G401.6 (cell line): ENCODE measurements around the gene GBX2.

Experiments used
- FAIRE-seq: peaks from 2 replicates; lab custom pipeline; 2012; peaks lifted over from hg19 to GRCh38; lab: Jason Lieb, UNC

GBX2 gene

DNA sequence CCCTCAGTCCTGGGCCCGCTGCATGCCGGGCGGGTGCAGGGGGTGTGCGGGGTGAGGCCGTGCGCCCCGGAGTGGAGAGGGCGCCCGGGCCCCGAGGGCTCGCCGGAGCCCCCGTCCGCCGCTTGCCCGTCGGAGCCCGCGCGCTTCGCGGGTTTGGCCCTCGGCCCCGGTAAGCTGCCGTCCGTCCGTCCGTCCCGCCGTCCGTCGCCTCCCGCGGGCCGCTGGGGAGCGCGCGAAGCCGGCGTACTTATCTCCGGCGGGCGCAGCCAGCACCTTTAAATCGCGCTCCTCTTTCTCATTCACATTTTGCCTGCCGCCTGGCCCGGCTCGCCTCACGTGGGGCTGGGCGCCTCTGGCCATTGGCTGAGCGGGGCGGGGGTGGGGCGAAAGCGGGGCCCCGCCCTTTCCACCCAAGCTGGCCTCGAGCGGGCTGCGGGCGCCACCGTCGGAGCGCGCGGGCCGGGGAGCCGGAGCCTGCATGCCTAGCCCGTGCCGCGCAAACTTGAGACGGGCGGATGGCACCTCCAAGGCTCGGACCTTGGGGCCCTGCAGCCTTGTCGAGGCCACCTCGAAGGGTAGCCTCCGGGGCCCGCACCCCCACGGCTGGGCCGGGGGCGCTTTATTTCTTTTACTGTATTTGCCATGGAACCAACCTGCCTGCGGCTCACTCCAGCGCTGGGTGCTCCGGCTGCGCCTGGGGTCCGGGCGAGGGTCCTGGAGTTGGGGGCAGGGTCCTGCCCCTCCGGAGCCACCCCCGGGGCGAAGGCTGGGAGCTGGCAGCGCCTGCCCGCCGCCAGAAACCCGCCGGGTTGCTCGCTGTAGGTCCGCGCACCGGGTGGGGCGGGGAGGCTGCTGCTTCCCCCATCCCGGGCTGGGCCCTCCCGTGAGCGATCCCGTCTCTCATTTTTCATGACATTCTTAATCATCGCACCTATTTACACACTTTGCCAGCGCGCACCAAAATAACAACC lies at the start of gene GBX2:
GBX2 (minus strand) TSS at position 277 of the 971 bp plus-strand sequence. CDS start 415 bp downstream, outside the sequence.
- FAIRE-seq, result no peak

DNA sequence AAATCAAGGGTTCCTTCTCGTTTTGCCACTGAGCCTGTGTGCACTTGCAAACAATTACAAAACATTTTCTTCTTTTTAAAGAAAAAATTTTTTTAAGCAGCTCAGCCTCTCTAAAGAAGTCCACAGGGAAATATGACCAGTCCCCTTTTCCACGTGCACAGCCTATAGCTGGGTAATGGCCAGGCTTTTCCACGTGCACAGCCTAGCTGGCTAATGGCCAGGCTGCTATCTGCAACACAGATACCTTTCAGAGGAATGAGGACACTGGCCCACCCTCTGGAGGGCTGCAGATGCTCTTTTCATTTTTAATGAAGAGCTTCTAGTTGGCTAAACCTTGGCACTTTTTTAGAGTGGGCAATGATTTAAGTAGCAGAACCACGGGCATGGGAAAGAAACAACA lies 49.7 kb upstream of the GBX2 start:
- no peak for FAIRE-seq

DNA sequence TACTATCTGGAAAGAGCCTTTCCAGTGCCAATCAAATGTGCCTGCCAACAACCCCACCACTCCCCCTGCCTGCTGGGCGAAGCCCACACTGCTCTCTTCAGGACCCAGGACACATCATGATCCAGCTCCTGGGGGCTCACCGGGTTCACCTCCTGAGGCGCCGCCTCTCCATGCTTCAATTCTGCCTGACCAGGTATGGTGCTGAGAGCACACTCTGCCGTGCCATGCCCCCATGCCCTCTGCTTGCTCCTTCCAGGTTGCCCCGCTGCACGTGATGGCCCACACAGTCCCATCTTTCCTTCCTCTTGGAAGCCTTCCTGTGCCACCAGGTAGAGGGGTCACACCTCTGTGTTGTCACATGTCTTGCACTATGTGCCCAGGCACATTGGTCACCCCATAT lies 48.5 kb upstream of the GBX2 start:
- no peak for FAIRE-seq

DNA sequence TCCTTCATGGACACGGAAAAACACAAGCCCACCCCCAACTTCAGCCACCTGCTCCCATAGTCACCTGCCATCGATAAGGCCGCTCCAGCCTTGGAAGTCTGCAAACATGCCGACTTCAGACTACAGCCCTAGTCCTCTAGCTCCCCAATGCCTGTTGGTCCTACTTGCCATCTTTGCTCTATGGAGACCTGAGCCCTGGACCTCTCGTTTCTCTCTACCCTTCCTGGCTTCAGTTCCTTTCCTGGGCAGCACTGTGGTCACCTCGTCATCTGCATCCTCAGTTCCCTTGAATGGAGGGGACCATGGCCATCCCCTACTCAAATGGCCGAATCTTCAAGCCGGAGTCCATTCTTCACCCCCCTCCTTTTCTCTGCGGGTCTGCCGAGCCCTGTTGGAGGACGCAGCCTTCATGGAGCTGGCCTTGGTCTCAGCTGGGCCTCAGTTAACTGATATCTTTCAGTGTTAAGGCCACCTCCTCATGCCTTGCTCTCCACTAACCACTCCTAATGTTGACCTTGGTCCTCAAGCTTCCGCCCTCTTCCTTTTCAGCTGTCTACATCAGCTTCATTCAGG lies 47.7 kb upstream of the GBX2 start:
- FAIRE-seq, result no peak

DNA sequence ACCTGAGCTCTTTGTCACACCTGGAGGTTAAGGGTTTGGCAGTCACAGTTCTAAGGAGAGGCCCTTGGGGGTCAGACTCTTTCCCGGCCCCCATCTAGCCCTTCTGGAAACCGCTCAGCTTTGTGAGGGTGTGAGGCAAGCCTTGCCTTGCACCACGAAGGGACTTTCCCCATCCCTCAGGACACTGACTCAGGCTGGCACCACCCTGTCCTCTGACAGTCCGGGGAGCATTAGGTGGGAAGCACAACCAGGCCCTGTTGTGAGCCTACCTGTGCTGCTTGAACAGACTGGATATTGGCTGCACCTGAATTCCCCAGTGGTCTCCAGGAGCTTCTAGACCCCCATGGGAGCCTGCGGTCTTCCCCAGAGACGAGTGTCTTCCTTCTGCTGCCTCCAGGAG lies 47.0 kb upstream of the GBX2 start:
- FAIRE-seq, result no peak

DNA sequence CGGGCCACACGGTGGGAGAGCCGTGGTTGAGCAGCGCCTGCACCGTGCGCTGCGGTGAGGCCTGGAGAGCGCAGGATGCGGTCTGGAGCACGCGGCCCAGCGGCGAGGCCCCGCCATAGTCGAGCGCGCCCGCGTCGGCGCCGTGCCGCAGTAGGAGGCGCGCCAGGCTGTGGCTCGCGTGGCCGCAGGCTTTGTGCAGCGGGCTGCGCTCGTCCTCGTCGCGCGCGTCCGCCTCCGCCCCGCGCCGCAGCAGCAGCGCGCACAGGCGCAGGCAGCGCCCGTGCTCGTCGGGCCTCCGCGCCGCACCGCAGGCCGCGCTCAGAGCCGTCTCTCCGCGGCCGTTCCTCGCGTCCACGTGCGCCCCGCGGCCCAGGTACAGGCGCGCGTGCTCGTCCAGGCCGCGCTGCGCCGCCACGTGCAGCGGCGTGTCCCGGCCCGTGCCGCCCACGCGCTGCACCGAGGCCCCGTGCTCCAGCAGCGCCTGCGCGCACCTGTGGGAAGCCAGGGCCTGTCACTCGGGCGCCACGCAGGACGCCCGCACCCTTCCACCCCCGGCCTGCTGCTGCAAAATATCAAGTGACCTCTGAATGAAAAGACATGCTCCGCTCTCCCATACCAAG lies 46.3 kb upstream of the GBX2 start:
- no peak for FAIRE-seq

DNA sequence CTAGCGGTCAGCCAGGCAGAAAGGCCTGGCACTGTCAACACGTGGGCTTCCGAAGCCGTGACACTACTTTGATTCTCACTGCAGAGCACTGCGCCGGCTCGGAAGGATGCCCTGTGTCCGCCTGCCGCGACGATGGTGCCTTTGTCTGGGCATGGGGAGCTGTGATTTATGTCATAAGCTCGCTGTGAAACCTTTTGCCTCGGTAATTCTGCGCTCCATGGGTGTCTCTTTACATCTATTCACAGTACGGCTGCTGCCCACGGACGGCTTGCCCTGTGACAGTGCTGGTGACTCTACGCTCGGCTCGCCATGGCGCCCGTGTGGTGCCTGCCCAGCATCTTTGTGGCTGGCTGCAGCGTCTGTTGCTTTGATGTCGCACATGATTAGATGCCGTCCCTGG lies 43.1 kb upstream of the GBX2 start:
- no peak for FAIRE-seq

DNA sequence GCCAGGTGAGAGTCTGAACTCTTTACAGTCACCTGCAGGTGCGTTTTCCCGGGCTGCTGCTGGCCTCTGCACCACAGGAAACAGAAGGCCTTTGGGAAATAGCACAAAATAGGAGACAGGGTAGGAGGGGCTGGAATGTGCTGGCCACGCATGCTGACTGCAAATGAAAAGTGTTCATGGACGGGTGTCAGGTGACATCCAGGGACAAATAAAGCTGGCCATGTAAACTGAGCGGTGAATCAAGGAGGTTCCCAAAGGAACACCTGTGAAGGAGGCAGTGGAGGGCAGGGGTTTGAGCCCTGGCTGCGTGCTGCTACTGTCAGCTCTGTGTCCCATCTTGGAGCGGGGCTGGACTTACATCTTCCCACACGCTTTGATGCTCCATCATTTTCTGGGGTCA lies 42.4 kb upstream of the GBX2 start:
- no peak for FAIRE-seq

DNA sequence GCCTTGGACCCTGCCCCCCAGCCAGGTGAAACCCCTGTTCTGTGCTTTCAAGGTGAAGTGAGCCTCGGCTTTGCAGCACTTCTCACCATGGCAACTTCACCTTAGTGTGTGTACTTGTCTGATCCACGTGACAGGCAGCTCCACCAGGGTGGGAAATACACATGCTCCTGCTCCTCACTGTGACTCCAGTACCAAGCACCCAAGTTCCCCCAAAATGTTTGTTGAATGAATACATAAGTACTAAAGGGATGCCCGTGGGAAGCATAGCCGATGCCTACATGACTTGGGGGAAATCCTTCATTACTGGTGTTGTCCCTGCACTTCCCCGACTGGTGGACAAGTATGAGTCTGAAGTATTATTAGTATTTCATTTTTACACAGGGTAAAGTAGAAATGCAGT lies 41.8 kb upstream of the GBX2 start:
- FAIRE-seq, result no peak

DNA sequence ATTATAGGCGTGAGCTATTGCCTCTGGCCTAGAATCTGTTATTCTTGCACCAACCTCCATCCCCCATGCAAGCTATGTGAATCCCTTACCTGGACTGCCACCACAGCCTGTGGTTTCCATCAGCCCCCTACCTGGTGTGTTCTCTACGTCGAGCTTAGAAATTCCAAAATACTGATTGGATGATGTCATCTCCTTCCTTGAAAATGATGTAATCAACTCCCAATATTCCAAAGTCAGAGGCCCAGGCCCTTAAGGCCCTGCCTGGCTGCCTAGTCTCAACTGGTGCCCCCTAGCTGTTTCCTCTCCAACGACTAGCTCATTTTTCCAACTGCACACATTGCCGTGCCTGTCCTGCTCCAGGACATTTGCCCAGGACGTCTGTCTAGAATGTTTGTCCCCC lies 41.3 kb upstream of the GBX2 start:
- no peak for FAIRE-seq

DNA sequence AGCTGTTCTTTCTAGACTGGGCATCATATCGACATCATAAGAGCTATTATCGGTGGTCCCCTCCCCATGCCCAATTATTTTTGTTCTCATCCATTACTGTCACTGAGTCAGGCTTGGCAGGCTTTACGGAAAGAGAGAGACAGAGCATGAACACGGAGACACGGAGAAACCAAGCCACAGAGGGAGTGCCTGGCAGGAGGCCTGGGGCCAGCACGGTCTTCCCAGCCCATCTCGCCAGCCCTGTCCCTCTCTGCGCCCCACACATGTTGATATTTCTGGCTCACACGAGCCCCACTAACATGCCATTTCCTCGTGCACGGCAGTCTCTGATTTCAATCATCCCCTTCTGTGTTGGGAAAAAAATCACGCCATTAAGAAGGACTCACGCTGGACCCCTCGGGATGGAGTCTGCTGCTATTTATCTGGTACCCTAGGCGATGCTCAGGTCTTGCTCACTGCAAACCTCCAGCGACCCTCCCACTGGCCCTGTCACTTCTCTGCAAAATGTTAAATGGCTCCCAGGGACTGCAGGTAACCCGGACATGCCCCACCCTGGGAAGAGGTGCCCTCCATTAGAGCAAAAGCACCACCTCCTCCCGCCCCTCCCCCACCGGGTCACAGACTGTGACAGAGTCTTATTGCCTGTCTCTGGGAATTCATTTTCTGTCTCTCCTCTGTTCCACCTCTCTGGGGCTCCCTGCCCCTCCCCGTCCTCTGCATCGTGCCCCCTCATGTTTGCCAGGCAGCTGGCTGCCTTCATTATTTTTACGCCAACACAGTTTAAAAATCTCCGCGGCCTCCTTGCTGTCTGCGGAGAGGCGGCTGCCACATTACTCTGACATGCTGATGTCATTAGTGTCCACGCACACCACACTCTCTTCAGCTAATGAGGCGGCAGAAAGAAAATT lies 40.1 kb upstream of the GBX2 start:
- FAIRE-seq, result no peak

DNA sequence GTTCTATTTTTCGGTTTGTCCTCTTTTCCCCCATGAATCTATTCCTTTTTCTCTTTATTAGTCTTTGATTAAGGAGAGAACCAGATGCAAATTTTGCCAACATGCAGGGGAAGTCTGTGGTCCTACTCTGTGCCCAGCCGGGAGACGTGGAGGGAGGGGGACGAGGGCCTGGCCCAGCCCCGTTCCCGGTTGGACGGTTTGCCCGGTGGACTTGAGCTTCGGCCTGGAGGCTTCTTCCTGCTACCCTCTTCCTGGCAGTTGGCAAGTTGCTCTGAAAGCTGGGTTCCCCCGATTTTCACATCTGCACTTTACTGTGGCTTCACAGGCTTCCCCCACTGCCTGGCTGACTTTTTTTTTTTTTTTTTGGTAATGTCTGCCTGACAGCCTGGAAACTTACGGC lies 39.3 kb upstream of the GBX2 start:
- FAIRE-seq, result no peak

DNA sequence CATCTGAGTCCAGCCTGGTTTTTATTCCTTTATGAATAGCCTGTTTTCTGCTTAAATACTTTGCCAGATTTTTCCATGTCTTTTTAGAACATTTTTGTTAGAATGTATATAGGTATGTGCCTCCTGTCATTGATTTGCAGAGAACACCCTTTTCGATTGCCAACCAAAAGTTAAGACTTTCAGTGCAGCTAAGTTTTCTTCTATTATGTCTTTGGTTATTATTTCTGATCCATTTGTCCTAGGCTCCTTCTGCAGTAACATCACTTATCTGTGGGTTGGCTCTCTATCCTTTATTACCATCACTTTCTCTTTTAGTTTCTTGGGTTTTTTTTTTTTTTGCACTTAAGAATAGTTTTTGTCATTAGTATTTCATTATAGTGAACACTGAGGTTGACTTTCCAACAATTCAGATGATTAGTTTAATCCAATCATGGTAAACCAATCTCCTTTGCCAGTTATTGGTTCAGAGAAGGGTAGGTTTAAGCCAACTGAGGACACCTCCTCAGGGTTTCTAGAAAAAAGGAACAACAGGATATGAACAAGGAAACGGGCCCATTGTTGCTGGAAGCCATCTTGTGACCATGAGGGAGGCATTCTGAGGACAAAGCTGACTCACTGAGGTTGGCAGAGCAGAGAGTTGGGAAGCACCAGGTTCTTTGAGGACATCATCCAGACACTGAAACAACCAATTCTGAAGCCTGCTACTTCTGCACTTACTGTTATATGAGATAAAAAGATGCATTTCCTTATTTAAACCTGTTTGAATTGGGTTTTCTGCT lies 37.9 kb upstream of the GBX2 start:
- no peak for FAIRE-seq

DNA sequence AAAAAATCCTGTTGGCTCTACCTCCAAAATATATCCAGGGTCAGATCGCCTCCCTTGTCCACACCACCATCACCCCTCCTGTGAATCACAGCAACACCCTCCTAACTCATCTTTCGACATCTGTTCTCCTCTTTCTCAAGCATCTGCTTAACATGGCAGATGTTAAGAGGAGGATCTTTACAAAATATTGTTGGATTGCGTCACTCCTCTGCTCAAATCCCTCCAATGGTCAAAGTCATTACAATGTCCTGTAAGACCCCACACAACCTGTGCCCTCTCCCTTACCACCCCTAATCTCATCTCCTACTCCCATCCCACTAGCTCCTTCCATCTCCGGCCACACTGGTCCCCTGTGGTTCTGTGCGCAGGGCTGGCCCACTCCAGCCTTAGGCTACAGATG lies 36.8 kb upstream of the GBX2 start:
- FAIRE-seq, result no peak

DNA sequence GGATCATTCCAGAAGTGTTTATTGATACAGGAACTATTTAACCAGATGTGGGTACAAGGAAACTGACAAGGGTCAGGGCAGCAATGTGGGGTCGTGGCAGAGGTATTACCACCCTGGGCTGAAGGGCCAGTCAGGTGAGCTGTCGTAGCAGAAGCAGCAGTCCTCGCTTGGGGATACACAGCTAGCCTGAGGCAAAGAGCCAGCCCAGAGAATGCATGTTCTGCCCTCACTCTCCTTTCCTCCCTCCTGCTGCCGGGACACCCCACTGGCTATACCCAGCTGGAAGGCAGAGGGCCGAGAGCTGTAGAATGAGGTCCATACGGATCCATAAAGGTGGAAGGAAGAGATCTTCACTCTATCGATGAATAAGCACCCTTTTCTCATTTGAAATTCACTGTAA lies 32.2 kb upstream of the GBX2 start:
- FAIRE-seq, result no peak

DNA sequence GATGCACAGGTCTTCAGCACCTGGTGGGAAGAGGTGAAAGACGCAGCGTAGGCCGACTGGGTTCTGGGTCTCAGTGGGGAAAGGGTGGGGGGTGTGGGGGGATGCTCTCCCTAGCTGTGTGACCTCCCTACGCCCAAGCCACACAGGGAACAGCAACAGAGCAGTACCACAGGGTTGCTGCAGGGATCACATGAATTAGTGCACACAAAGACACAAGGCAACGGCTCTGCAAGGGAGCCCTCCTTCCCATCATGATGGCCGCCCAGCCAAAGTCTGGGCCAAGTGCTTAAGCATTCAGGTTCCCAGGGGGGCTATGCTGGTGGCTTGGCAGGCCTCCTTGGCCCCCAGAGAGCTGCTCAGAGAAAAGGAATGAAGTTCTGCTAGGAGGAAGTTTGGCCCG lies 28.2 kb upstream of the GBX2 start:
- FAIRE-seq, result no peak

DNA sequence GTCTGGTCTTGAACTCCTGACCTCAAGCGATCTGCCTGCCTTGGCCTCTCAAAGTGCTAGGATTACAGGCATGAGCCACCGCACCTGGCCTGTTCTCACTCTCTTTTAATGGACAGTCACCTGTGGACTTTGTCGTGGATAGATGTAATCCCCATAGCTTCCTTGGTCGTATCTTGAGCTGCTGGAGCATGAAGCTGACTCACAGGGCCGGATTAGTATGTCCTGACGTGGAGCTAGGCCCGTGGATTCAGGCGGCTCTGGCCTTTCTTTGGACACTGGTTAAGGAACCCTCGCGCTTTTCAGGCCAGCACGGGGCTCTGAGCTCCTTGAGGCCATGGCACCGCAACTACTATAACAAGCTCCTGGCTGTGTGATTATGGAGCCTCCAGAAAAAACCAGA lies 27.5 kb upstream of the GBX2 start:
- no peak for FAIRE-seq

DNA sequence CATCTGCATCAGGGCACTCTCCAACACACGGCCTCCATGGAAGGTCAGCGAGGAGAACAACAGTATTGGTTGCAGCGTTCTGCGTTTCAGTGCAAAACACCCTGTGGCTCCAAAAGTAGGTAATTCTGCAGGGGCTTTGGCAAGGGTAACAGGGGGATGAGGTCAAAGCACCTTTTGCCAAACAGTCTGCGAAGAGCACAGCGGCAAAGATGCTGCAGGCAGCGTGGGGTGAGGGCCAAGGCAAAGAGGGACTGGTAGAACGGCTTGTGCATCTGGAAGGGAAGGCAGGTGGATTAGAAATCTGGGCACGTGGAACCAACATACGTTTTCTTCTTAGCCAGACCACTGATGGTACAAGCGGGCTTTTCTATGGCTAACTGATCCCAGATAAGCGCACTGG lies 26.6 kb upstream of the GBX2 start:
- no peak for FAIRE-seq

DNA sequence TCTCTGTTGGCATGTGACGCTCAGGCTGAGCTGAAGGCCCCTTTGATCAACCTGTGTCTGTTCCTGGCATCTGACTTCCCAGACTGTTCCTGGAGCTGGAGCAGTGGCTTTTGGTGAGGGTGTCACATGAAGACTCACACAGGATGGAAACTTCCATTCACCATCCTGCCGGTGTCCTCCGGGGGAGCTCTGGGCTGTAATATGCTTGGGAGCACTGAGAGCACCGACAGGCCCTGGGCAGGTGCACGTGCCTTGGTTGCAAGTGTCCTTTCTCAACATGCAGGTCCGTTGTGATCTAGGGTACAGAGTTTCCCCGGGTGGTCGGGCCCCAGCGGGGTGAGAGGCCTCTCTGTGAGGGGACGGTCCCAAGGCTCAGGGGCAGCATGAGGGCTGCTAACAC lies 24.8 kb upstream of the GBX2 start:
- no peak for FAIRE-seq

DNA sequence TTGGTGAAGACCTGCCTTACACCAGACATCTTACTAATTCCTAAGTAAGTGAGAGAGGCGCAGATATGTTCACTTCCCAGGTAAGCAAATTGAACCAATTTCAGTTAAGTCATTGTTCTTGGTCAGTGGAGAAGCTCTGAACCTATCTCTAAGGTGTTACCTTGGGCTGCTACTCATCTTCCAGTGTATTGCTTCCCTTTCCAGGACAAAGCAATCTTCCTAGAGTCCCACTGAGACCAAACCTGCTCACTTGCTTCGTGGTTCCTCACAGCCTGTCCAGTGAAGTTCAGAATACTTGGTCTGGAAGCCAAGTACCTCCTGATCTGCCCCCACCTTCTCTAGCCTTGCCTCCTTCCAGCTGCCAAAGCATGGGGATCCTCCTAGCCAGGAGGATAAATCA lies 22.5 kb upstream of the GBX2 start:
- no peak for FAIRE-seq

DNA sequence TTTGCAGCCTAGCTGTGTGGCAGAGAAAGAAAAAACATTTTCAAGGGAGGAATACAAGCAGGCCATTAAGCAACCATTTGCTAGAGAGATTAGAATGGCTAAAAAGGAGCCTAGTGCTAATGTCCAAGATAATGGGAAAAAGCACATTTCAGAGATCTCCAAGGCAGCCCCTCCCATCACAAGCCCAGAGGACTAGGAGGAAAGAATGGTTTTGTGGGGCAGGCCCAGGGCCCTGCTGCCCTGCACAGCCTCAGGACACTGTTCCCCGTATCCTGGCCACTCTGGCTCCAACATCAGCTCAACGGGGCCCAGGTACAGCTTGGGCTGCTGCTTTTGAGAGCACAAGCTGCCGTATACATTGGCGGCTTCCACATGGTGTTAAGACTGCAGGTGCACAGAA lies 16.5 kb upstream of the GBX2 start:
- FAIRE-seq, result no peak
